Islet precursor cell (in vitro differentiated cells): ENCODE results near the gene SLC49A3.
"Not testable (repeated sequence)": the region's sequence is repeated elsewhere in the genome, so short reads cannot be mapped to it uniquely, and the experiment has no call there.

Experiments
- DNase-seq: peaks from one replicate; pipeline ENCODE4 v3.0.0-alpha.2; 2018

The SLC49A3 gene

GRCh38 chr4:680091-680490 is 8.9 kb downstream of the SLC49A3 start:
- DNase-seq = no peak

- DNase-seq = no peak
Observed at GRCh38 chr4:679629-680028, 9.3 kb downstream of the SLC49A3 start.

GRCh38 chr4:679104-679481 is 9.9 kb downstream of the SLC49A3 start:
- no peak for DNase-seq

GRCh38 chr4:678331-679103 is 10.4 kb downstream of the SLC49A3 start:
- DNase-seq = no peak

- DNase-seq = no peak
Observed at GRCh38 chr4:677431-678293, 11.3 kb downstream of the SLC49A3 start.

- no peak for DNase-seq
Observed at GRCh38 chr4:676871-677235, 12.1 kb downstream of the SLC49A3 start.

GRCh38 chr4:675980-676870 is 12.7 kb downstream of the SLC49A3 start:
- no peak for DNase-seq

- DNase-seq = no peak
Observed at GRCh38 chr4:675036-675882, 13.7 kb downstream of the SLC49A3 start.

GRCh38 chr4:674172-675035 is 14.5 kb downstream of the SLC49A3 start, which contains the start of the genes ATP5ME and MYL5:
TSS of gene ATP5ME (minus strand) at chr4:674276. CDS start at chr4:674247, 29 bp downstream.
TSS of gene MYL5 (plus strand) at chr4:674542. CDS start at chr4:678027, 3,485 bp downstream.
- DNase-seq = peak; percentile 98

GRCh38 chr4:673349-674091 is 15.4 kb downstream of the SLC49A3 start:
- DNase-seq = no peak

- no peak for DNase-seq
Observed at GRCh38 chr4:671769-672168, 17.2 kb downstream of the SLC49A3 start.

- DNase-seq = not testable (repeated sequence)
Observed at GRCh38 chr4:669806-670559, 19.0 kb downstream of the SLC49A3 start.

- not testable (repeated sequence) for DNase-seq
Observed at GRCh38 chr4:668219-668618, 20.7 kb downstream of the SLC49A3 start.

GRCh38 chr4:667545-667925 is 21.4 kb downstream of the SLC49A3 start:
- DNase-seq = no peak

GRCh38 chr4:666822-667544 is 22.0 kb downstream of the SLC49A3 start:
- DNase-seq = no peak

- DNase-seq = no peak
Observed at GRCh38 chr4:666436-666810, 22.5 kb downstream of the SLC49A3 start.

- no peak for DNase-seq
Observed at GRCh38 chr4:665751-666435, 23.1 kb downstream of the SLC49A3 start.

GRCh38 chr4:665381-665750 is 23.6 kb downstream of the SLC49A3 start:
- no peak for DNase-seq
